K562 (cell line): ENCODE results near the gene SIRT7. TPM values are rescaled to one million over a fixed set of nuclear protein-coding genes. Genes with fewer than 3 reads are reported as not detected.

Experiments
- COPS2 ChIP-seq: fragments of 450-650 bp; conservative IDR thresholded peaks from 2 replicates; pipeline ENCODE4 v1.6.1; 2016; ENCODE audit warnings: mild to moderate bottlenecking, moderate library complexity
- FOXP1 ChIP-seq: sonication (generic); formaldehyde crosslinking; IDR thresholded peaks from 2 replicates; pipeline ENCODE4 v1.8.0; 2022; ENCODE audit warnings: mild to moderate bottlenecking, missing genetic modification reagents
- GATAD2A ChIP-seq: fragments of 450-650 bp; IDR thresholded peaks from 2 replicates; pipeline ENCODE4 v1.6.1; 2017
- HMG20B ChIP-seq: fragments of 250-450 bp; sonication (Bioruptor Pico); IDR thresholded peaks from 2 replicates; pipeline ENCODE4 v1.5.0; 2021; ENCODE audit warnings: mild to moderate bottlenecking
- HOXB6 ChIP-seq: fragments of 250-450 bp; sonication (Bioruptor Pico); IDR thresholded peaks from 2 replicates; pipeline ENCODE4 v1.5.1; 2022; ENCODE audit warnings: mild to moderate bottlenecking, borderline replicate concordance
- IRF2 ChIP-seq: sonication (generic); formaldehyde crosslinking; IDR thresholded peaks from 2 replicates; pipeline ENCODE4 v1.8.1; 2022; ENCODE audit warnings: mild to moderate bottlenecking, missing genetic modification reagents
- JUND ChIP-seq, 2 experiments: IDR thresholded peaks; 2 replicates in 1 of 2; 3 replicates in 1 of 2; pipeline ENCODE4 v1.6.1; 2011; ENCODE audit warnings: borderline replicate concordance in 2 of 2, low read depth in 2 of 2, low read length in 2 of 2, improper control_type of control experiment in 1 of 2, missing biosample characterization in 1 of 2, missing genetic modification characterization in 1 of 2, missing genetic modification reagents in 1 of 2
- NCOA1 ChIP-seq: fragments of 450-650 bp; IDR thresholded peaks from 2 replicates; pipeline ENCODE4 v1.6.1; 2016; ENCODE audit warnings: low read depth
- PCBP1 ChIP-seq: fragments of 200-400 bp; formaldehyde crosslinking; IDR thresholded peaks from 2 replicates; pipeline ENCODE4 v1.6.1; 2018; ENCODE audit warnings: mild to moderate bottlenecking, low read depth, low read length; ENCODE audit not compliant: poor library complexity, severe bottlenecking
- PURB ChIP-seq: sonication (generic); formaldehyde crosslinking; IDR thresholded peaks from 2 replicates; pipeline ENCODE4 v1.9.0; 2021; ENCODE audit warnings: low read depth, mild to moderate bottlenecking, missing genetic modification reagents
- RCOR1 ChIP-seq, 2 experiments: IDR thresholded peaks; 2 replicates each; pipeline ENCODE4 v1.6.1; 2012; ENCODE audit warnings: low read depth in 2 of 2, low read length in 2 of 2, borderline replicate concordance in 1 of 2, improper control_type of control experiment in 1 of 2
- ZC3H4 ChIP-seq: sonication (generic); formaldehyde crosslinking; IDR thresholded peaks from 2 replicates; pipeline ENCODE4 v1.9.0; 2021; ENCODE audit warnings: missing genetic modification reagents, borderline replicate concordance
- ZNF57 ChIP-seq: fragments of 450-650 bp; formaldehyde crosslinking; IDR thresholded peaks from 2 replicates; pipeline ENCODE4 v1.4.0; 2020; ENCODE audit warnings: mild to moderate bottlenecking, moderate library complexity
- polyA plus RNA-seq, 8 experiments: library from polyadenylated mRNA; depleted of rRNA in 4 of 8; stranded (reverse) in 5 of 8; unstranded in 3 of 8; fragments of >200 nt; fragmentation: Nextera tagmentation in 2 of 8; fragmentation: Illumina TruSeq in 1 of 8; extraction: Ambion mirVana in 2 of 8; extraction: Trizol in 1 of 8; gene quantifications; 2 replicates each; pipeline versions ENCODE4 v1.2.1 to v1.2.3, GENCODE V29; 2011 to 2014; ENCODE audit warnings: inconsistent platforms in 1 of 8, missing spikeins in 1 of 8
- total RNA-seq, 7 experiments: library from RNA; depleted of rRNA in 6 of 7; stranded (reverse); fragments of >200 nt in 6 of 7; fragmentation: Illumina TruSeq in 2 of 7; extraction: Trizol in 2 of 7; gene quantifications; 2 replicates each; pipeline versions ENCODE4 v1.2.1 to v1.2.3, GENCODE V29; 2011 to 2021; ENCODE audit warnings: low replicate concordance in 1 of 7
- TF ChIP-seq, protein P1 (sequence below): IDR thresholded peaks from 2 replicates; pipeline ENCODE4 v1.6.1; 2011; ENCODE audit warnings: borderline replicate concordance, low read depth, mild to moderate bottlenecking, moderate library complexity, low read length; ENCODE audit not compliant: insufficient read depth, poor library complexity, severe bottlenecking
- TF ChIP-seq, protein P2 (sequence below), 2 experiments: IDR thresholded peaks; 2 replicates each; pipeline ENCODE4 v1.6.1; 2012; ENCODE audit warnings: improper control_type of control experiment in 2 of 2, low read depth in 2 of 2, low read length in 2 of 2, borderline replicate concordance in 1 of 2
- TF ChIP-seq, protein P3 (sequence below): fragments of 250-450 bp; sonication (Bioruptor Pico); IDR thresholded peaks from 2 replicates; pipeline ENCODE4 v1.5.0; 2020; ENCODE audit warnings: mild to moderate bottlenecking
- TF ChIP-seq, protein P4 (sequence below): fragments of 250-450 bp; sonication (Bioruptor Pico); IDR thresholded peaks from 2 replicates; pipeline ENCODE4 v1.4.0; 2020
- TF ChIP-seq, protein P5 (sequence below): fragments of 200-400 bp; formaldehyde crosslinking; IDR thresholded peaks from 2 replicates; pipeline ENCODE4 v1.6.1; 2017; ENCODE audit warnings: mild to moderate bottlenecking, low read depth, low read length, moderate library complexity

The SIRT7 gene
- total and polyA plus RNA-seq, 9 of the 15 experiments (the other 6 are each of a cell fraction or from before 2014, with no cell fraction given): 1.6 to 54.8 (median 20.3) TPM

- TF ChIP-seq, protein P1, sequence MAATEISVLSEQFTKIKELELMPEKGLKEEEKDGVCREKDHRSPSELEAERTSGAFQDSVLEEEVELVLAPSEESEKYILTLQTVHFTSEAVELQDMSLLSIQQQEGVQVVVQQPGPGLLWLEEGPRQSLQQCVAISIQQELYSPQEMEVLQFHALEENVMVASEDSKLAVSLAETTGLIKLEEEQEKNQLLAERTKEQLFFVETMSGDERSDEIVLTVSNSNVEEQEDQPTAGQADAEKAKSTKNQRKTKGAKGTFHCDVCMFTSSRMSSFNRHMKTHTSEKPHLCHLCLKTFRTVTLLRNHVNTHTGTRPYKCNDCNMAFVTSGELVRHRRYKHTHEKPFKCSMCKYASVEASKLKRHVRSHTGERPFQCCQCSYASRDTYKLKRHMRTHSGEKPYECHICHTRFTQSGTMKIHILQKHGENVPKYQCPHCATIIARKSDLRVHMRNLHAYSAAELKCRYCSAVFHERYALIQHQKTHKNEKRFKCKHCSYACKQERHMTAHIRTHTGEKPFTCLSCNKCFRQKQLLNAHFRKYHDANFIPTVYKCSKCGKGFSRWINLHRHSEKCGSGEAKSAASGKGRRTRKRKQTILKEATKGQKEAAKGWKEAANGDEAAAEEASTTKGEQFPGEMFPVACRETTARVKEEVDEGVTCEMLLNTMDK: no peak
- TF ChIP-seq COPS2: no peak
- TF ChIP-seq, protein P2, sequence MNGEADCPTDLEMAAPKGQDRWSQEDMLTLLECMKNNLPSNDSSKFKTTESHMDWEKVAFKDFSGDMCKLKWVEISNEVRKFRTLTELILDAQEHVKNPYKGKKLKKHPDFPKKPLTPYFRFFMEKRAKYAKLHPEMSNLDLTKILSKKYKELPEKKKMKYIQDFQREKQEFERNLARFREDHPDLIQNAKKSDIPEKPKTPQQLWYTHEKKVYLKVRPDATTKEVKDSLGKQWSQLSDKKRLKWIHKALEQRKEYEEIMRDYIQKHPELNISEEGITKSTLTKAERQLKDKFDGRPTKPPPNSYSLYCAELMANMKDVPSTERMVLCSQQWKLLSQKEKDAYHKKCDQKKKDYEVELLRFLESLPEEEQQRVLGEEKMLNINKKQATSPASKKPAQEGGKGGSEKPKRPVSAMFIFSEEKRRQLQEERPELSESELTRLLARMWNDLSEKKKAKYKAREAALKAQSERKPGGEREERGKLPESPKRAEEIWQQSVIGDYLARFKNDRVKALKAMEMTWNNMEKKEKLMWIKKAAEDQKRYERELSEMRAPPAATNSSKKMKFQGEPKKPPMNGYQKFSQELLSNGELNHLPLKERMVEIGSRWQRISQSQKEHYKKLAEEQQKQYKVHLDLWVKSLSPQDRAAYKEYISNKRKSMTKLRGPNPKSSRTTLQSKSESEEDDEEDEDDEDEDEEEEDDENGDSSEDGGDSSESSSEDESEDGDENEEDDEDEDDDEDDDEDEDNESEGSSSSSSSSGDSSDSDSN (IDR thresholded peaks at IDR 0.05; ENCODE audit: borderline replicate concordance in 1 of 2, low read depth in 2 of 2, low read length in 2 of 2): no peak
- peak; percentile 74 for TF ChIP-seq PCBP1
- TF ChIP-seq, protein P3, sequence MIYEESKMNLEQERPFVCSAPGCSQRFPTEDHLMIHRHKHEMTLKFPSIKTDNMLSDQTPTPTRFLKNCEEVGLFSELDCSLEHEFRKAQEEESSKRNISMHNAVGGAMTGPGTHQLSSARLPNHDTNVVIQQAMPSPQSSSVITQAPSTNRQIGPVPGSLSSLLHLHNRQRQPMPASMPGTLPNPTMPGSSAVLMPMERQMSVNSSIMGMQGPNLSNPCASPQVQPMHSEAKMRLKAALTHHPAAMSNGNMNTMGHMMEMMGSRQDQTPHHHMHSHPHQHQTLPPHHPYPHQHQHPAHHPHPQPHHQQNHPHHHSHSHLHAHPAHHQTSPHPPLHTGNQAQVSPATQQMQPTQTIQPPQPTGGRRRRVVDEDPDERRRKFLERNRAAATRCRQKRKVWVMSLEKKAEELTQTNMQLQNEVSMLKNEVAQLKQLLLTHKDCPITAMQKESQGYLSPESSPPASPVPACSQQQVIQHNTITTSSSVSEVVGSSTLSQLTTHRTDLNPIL: no peak
- no peak for TF ChIP-seq HOXB6 (CRISPR knock-in tag)
- no peak for TF ChIP-seq FOXP1
- TF ChIP-seq IRF2 (CRISPR knock-in tag): no peak
- TF ChIP-seq, protein P4, sequence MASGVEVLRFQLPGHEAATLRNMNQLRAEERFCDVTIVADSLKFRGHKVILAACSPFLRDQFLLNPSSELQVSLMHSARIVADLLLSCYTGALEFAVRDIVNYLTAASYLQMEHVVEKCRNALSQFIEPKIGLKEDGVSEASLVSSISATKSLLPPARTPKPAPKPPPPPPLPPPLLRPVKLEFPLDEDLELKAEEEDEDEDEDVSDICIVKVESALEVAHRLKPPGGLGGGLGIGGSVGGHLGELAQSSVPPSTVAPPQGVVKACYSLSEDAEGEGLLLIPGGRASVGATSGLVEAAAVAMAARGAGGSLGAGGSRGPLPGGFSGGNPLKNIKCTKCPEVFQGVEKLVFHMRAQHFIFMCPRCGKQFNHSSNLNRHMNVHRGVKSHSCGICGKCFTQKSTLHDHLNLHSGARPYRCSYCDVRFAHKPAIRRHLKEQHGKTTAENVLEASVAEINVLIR (CRISPR knock-in tag): no peak
- TF ChIP-seq ZNF57: no peak
- TF ChIP-seq, protein P5, sequence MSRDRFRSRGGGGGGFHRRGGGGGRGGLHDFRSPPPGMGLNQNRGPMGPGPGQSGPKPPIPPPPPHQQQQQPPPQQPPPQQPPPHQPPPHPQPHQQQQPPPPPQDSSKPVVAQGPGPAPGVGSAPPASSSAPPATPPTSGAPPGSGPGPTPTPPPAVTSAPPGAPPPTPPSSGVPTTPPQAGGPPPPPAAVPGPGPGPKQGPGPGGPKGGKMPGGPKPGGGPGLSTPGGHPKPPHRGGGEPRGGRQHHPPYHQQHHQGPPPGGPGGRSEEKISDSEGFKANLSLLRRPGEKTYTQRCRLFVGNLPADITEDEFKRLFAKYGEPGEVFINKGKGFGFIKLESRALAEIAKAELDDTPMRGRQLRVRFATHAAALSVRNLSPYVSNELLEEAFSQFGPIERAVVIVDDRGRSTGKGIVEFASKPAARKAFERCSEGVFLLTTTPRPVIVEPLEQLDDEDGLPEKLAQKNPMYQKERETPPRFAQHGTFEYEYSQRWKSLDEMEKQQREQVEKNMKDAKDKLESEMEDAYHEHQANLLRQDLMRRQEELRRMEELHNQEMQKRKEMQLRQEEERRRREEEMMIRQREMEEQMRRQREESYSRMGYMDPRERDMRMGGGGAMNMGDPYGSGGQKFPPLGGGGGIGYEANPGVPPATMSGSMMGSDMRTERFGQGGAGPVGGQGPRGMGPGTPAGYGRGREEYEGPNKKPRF: no peak
- TF ChIP-seq JUND (IDR thresholded peaks at IDR 0.05; ENCODE audit: borderline replicate concordance, low read depth, low read length): no peak
- TF ChIP-seq JUND (tag; IDR thresholded peaks at IDR 0.05; ENCODE audit: borderline replicate concordance, low read depth, low read length): no peak
- no peak for TF ChIP-seq GATAD2A
- no peak; the same call in 1 of the 2 replicates for TF ChIP-seq NCOA1
- no peak for TF ChIP-seq RCOR1 (IDR thresholded peaks at IDR 0.05; ENCODE audit: borderline replicate concordance in 1 of 2, low read depth in 2 of 2, low read length in 2 of 2)
- TF ChIP-seq HMG20B (CRISPR knock-in tag): no peak
- TF ChIP-seq ZC3H4: no peak
- no peak for TF ChIP-seq PURB (CRISPR knock-in tag)
Observed at GRCh38 chr17:81868674-81869220, 49.2 kb downstream of the SIRT7 start (continued).
